Sciatic nerve (tissue), 2 donors: ENCODE results near the gene DSCAML1. TPM values are rescaled to one million over a fixed set of nuclear protein-coding genes. Genes with fewer than 3 reads are reported as not detected.
"Not testable (repeated sequence)": the region's sequence is repeated elsewhere in the genome, so short reads cannot be mapped to it uniquely, and the experiment has no call there.

Experiments
- ATAC-seq: fragments of 200-7000 bp; cut with Tn5 transposase; one replicate; pipeline ENCODE4 v1.9.1; 2020; ENCODE audit warnings: mild to moderate bottlenecking, moderate library complexity
- DNase-seq: peaks from one replicate; pipeline ENCODE4 v3.0.0-alpha.2; 2020; ENCODE audit warnings: low spot score
- intact Hi-C: fragments of 100-400 bp; cut with DNase I; formaldehyde crosslinking; loops from one replicate; pipeline ENCODE4 v1.14.2; 2022
- total RNA-seq: library from RNA; stranded (reverse); fragmentation: NEBNext Ultra II Directional; extraction: Animal tissue kit (Norgen Biotek cat#: 25700); gene quantifications from one replicate; pipeline ENCODE4 v1.2.1, GENCODE V29; 2021
- donor health status: DM: no; HTN: no; CAD: no.
- donor health status: DM: no; HTN: no; CAD: no.

The DSCAML1 gene
- total RNA-seq, 1 donor from 2014 or later: 4.2 TPM

DNA sequence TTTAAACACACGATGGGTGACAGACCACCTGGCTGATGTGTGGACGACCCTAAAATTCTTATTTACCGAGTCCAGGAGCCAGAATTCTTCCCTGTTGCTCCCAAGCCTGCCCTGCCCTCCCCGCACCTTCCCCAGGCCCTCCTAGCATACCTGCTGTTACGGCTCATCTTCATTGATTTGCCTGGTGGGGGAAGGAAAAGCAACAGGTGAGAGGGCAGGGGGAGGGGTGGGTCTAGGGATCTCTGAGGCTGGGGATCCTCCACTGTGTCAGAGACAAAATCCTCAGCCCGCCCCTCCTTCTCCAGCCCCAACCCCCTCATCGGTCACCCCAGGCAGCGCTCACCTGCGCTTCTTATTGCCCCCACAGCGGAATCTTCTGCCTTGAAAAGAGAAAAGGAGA, 23.5 kb upstream of the DSCAML1 start:
- ATAC-seq: no peak
- no peak for DNase-seq
- intact Hi-C loops: no loop called here

DNA sequence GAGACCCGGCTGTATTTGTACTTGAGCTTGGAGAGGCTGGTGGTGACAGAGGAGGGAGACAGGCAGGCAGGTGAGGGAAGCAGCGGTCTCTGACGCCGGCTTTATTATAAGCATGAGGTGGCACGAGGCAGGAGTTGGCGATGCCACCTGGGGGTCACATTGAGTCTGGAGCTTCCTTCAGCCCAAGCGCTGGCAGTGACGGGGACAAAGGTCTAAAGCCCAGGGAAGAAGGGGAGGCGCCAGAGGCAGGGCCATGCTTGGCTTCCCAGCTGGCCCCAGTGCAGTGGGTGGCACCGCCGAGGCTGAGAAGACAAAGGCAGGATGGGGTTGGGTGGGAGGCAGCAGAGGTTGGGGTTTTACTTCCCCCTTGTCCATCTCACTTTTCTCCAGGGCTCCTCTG, 23.1 kb upstream of the DSCAML1 start:
- no peak for DNase-seq
- intact Hi-C loops: no loop called here
- ATAC-seq: no peak

DNA sequence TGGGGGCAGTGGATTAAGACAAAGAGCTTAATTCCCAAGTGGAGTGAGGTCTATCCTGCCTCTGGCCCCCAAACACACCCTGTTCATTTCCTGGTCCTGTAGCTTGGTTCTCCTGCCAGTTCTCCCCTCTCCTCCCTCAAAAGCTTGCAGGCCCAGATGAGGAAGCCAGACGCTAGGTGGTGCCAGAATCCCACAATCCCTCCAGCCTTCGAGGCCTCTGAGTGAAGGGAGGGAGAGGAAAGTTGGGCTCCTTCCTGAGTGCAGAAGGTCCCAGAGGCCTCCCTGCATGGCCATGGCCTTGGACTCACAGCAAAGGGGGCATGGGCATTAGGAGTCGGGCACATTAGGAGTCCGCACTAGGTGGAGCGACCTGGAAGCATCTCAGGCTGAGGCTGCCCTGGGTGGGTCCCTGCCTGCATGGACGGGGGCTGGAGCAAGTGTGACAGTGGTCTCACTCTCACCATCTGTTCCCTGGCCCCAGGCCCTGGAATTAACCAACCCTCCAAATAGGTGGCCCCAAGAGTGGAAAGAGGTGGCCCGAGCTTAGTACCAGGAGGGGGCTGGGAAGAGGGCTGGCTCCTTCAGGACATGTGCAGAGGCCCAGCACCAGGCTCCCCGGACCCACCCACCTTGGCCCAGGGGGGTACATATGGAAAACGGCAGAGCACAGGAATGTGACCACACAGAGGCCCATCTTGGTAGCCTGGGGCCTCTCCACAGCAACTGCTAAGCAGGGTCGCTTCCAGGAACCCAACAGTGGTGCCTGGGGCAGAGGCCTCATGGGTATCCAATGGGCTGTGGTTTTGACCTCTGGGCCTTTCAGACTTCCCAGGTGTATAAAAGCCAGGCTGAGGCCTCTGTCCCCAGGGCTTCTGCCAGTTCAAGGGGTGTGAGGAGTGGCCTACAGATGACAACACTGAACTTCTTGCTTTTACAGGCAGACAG, 22.4 kb upstream of the DSCAML1 start:
- no peak for DNase-seq
- ATAC-seq: no peak
- intact Hi-C loops: loop anchor here (5.0 kb wide), 1 partner anchor 377 kb away; no protein-coding TSS in a partner anchor

DNA sequence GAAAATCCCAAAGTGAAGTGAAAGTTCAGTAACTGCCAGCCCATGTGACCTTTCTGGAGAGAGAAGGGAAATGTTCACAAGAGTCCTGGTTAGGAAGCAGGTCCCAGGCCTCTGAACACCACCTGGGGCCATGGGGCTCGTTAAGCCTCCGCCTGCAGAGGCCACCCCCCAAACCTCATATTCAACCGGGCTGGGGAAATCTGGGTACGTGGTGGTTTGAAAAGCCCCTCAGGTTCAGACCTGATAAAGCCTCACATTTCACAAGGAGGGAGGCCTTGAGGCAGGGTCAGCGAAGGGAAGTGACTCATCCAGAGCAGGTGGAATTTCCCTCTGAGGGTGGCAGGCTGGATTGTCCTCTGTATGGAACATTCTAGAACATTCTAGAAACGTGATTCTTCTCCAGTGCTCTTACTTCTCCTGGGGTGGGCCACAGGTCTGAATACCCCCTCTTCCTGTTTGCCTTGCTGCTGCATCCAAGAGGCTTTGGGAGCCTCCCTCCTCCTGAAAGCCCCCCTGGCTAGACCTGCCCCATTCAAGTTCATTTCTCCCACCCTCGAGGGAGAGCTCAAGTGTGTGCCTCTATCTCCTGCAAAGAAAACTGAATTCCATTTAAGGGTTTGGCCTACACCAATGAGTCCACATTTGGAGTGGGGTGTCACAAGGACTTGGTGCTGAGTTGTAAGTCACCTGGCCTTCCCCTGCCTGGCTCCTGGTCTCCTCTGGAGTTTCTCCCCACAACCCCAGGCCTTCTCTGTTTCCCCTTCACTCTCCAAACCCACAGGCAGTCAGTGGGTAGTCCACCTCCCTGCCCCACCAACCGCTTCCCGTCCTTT, 21.2 kb upstream of the DSCAML1 start:
- intact Hi-C loops: loop anchor here (5.0 kb wide), 1 partner anchor 376 kb away; no protein-coding TSS in a partner anchor
- DNase-seq: no peak
- no peak for ATAC-seq

DNA sequence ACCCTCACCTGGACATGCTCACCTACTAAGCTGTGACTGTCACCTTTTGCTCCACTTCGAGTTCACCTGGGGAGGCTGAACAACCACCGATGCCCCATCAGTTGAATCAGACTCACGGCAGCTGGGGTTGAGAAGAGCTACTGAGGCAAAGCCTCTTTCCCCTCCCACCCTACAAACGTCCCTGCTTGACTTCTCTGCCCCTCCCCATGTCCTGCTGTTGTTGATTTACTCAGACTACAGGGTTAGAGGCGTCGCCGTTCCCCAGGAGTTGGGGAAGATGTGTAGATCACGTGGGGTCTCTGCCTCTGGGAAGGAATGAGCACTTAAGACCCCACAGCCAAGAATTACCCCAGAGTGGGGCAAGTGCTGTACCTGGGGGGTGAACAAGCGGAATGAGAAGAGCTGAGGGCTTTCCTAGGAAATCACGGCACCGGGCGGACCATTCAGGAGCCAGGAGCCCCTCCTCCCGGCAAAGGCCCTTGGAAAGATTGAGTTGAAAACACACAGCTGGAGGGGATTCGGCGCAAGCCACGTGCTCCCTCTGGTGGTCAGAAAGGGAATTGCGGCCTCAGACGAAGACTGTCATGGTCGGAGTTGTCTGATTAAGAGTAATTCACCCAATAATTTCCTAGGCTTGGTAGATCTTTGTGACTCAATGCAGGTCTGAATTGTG, 20.5 kb upstream of the DSCAML1 start:
- peak; percentile 81 for ATAC-seq
- DNase-seq: peak; percentile 93
- intact Hi-C loops: loop anchor here (2.0 to 5.0 kb wide), 2 partner anchors 375 to 391 kb away; no protein-coding TSS in a partner anchor

DNA sequence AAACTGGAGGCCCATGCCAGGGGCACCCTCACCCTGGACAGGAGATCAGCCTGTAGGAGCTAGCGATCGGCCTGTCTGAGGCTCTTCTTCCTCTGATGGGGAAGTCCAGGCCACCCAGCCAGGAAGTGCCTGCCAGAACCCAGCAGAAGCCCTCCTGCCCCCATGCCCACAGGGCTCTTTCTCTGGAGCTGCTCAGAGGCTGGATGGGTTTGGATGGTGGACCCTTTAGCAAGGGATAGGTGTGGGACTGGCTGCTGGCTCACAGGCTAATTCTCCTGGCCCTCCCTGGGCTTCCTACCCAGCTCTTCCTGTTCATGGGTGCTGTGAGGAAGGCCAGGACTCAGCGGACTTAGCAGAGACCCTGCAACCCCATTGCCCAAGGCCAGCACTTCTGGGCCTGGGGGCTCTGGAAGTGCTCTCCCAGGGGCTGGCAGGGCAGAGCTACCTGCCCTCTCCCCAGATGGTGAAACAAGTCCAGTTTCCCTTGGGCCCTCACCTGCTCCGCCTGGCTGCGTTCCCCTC, 19.9 kb upstream of the DSCAML1 start:
- peak; percentile 12 for ATAC-seq
- DNase-seq: no peak
- intact Hi-C loops: loop anchor here (2.0 to 5.0 kb wide), 2 partner anchors 375 to 390 kb away; no protein-coding TSS in a partner anchor

DNA sequence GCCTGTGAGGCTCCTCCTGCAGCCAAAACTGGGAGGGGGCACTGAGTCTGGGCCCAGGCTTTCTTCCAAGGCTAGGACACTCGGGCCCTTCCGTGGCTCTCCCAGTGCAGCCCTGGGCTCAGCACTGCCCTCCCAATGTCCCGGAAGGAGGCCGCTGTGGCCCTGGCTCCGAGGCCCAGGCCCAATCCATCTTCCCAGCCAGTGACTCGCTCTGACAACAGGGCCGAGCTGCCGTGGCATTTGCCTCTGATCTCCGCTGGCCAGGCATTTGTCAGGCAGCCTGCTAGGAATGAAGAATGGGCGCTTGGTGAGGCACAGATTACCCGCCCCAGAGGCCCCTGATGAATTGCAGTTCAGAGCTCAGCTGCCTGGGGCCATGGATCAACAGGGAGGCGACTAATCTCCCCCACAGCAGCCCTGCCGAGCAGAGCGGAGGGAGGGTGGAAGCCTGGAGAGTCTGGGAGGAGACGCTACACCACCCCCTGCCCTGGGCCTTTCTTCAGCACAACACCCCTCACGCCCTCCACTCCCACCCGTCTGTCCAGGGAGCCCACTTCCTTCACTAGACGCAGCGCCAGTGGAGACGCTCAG, 19.2 kb upstream of the DSCAML1 start:
- intact Hi-C loops: loop anchor here (2.0 to 5.0 kb wide), 2 partner anchors 374 to 389 kb away; no protein-coding TSS in a partner anchor
- DNase-seq: no peak
- ATAC-seq: no peak

DNA sequence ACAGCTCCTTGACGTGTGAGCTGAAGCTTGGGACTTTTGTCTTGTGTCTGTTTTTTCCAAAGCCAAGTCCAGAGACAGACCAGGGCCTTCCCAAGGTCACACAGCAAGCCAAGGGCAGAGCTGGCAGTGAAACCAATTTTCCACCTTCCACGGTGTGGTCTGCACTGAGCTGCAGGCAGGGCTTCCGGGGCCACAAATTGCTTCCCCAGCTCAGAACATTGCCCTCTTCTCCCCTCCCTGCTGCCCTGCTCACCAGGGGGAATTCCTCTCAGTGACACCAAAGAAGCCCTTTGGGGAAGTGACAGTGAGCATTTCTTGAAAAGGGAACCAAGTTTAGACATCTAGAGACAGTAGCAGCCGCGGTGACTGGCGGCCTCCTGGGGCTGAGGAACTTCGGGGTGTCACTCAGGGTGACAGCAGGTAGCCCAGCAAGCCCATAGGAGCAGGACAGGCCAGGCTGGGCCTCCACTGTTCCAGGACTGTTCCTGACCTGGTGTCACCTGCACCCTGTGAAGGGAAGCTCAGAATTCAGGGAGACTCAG, 18.3 kb upstream of the DSCAML1 start:
- DNase-seq (no peak), ATAC-seq (peak; percentile 47)
- intact Hi-C loops: loop anchor here (5.0 kb wide), 1 partner anchor 373 kb away; no protein-coding TSS in a partner anchor

DNA sequence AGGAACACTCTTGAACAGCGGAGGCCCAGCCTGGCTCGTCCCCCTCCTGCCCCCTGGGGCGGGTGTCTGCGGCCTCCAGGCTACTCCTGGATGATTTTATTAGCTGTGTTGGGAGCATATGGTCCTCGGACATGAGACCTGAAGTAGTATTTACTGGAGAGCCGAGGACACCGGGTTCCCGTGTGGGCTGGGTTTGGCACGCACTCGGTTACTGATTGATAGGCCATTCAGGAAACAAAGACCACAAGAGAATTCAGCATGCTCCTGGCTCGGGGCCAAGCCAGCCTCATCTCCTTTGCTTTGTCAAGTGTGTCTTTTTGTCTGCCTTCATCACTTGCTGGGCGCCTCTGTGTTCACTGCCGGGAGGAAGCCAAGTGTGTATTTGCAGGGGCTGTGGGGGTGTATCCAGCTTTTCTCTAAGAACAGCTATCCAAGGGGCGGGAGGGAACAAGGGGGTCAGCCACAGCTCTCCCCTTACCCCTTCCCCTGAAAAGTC, 17.8 kb upstream of the DSCAML1 start:
- intact Hi-C loops: loop anchor here (5.0 kb wide), 1 partner anchor 373 kb away; no protein-coding TSS in a partner anchor
- DNase-seq (peak; percentile 76), ATAC-seq (no peak)

DNA sequence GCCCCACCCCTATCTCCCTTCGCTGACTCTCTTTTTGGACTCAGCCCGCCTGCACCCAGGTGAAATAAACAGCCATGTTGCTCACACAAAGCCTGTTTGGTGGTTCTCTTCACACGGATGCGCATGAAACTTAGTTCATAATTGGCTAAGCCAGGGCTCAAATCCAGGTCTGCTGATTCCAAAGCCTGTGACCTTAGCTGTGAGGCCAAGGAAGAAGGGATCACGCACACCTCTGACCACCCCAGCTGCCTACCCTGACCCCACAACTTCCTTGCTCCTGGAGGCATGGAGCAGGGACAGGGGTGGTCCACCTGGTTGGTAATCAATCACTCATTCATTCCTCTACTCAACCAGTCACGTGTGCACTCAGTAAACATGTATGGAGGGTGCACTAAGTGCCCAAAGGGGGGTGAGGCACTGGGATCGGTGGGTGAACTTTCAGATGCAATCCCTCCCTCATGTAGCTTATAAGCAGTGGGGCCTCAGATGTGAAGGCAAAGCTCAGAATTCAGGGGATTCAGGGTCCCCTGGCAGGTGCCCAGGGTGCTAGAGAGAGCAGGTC, 17.3 kb upstream of the DSCAML1 start:
- DNase-seq: no peak
- intact Hi-C loops: no loop called here
- no peak for ATAC-seq

DNA sequence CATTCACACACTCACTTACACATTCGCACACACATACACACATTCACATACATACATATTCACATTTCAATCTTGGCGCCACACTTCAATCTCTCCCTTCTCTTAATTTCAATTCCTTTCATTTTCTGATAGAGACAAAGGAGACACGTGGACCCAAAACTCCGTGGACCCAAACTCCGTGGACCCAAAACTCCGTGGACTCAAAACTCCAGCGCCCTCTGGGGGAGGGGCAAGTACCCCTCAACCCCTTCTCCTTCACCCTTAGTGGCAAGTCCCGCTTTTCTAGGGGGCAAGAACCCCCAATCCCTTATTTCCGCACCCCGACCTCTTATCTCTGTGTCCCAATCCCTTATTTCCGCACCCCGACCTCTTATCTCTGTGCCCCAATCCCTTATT, 13.0 kb upstream of the DSCAML1 start:
- DNase-seq, intact Hi-C loops, ATAC-seq: not testable (repeated sequence)

DNA sequence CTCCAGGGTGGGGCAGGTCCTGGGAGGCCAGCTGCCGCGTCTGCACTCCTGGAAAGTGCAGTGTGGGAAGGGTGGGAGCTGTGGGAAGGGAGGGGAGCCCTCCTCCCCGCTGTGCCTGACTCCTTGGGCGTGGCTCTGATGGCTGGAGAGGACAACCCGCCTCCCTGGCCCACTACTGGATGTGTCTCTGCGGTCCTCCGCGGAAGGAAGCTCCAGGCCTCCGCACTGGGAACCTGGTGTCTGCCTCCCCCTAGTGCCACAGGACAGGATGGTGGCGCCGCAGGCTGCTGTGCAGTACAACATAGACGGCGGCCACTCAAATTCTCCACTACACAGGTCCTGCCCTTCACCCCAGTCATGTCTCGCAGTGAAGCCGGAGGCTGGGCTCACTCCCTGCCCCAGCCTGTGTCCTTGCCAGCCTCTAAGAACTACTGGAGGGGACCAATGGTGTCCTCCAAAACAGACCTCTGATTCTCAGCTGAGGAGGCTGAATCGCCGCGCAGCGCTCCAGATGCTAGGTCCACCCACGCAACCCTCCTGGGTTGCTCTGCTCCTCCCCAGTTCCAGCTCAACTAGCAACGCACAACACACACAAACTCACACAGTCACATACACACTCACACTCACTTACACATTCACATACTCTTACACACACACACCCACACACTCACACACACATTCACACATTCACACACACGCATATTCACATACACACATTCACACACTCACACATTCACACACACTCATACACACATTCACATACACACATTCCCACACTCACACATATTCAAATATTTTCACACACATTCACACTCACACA, 12.4 kb upstream of the DSCAML1 start:
- intact Hi-C loops: no loop called here
- DNase-seq: peak; percentile 79
- ATAC-seq: peak; percentile 96

DNA sequence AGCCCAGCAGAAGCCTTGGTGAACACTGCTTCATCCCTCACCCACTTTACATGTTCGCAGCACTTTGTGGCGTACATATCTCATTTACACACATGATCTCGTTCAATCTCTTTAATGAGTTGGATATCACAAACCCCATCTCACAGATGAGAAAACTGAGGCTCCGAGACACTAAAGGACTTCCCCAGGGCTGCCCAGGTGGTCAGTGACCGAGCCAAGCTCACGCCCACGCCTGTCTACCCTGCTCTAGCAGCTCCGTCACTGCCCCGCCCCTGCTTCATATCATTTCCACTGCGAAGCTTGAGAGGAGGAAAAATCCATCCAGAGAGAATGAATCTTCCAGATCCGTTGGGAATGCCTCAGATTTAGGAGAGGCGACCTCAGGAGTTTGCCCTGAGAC, 11.8 kb upstream of the DSCAML1 start:
- DNase-seq (no peak), ATAC-seq (peak; percentile 66)
- intact Hi-C loops: no loop called here

DNA sequence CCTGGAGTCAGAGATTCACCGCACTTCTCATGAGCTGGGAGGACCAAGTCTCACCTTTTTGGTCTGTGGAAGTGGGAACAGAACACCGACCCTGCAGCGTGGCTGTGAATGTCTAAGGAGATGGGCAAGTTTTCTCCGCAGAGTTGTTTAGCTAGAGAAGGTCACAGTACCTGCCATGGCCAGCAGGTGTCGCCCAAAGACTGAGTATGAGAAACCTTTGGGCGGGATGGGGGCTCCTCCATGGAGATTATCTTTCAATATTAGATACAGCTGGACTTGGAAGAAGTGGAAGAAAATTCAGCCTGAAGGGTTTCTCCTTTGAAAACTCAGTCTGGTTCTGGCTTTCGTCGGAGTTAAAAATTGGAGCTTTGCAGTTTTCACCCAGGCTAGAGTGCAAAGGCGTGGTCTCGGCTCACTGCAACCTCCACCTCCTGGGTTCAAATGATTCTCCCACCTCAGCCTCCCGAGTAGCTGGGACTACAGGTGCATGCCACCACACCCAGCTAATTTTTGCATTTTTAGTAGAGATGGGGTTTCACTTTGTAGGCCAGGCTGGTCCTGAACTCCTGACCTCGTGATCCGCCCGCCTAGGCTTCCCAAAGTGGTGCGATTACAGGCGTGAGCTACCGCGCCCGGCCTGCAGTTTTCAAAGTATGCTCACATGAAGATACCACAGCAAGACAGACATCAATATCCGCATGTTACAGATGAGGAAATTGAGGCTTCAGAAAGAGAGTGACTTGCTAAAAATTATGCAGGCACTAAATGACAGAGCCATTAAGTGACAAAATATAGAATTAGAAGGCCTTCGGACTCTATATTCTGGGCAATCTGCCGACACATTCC, 10.7 kb upstream of the DSCAML1 start:
- peak; percentile 56 for ATAC-seq
- intact Hi-C loops: no loop called here

DNA sequence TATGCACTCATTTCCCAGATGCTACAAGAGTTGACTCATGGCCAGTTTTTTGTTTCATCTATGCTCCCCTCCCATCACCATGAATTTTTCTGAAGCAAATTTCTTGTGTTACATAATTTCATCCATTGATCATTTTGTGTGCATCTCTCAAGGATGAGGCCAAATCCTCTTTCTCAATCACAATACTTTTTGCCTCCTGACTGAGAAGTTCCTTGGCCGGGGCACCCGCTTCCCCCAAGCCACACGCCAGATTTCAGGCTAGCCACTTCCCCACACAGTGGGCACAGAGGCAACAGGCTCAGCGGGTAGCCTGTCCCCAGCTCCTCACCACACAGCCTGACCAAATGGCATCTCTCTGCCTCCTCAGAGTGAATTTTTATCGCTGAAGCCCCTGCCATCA, 9.8 kb upstream of the DSCAML1 start:
- intact Hi-C loops: no loop called here
- DNase-seq: no peak
- ATAC-seq: no peak

More for the DNA sequence above, 10.7 kb upstream of the DSCAML1 start:
- DNase-seq: peak; percentile 90

DNA sequence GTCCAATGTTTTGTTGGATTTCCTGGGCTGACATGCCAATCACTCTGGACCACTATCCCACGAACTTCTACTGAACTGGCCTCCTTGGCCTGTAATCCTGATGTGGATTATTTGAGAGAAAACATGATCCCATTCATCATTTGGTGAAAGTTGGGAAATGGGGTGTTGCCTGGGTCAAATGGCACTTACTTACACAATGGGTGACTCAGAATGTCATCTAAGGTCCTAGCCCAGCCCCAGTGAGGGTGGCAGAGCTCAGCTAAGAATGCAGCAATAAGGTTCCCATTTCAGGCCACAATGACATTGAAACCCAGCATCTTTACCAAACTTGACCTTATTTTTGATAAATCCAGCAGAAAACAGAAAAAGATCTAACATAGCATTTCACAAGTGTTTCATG, 8.0 kb upstream of the DSCAML1 start:
- no peak for ATAC-seq
- no peak for DNase-seq
- intact Hi-C loops: no loop called here
